HepG2 (cell line): ENCODE data around the gene DTHD1. TPM values are rescaled to one million over a fixed set of nuclear protein-coding genes. Genes with fewer than 3 reads are reported as not detected.

Source experiments
- ATAC-seq: fragments of 200-7000 bp; cut with Tn5 transposase; 3 replicates; pipeline ENCODE4 v1.9.1; 2020; ENCODE audit warnings: mild to moderate bottlenecking, moderate library complexity
- BruUV-seq: library from RNA; stranded (reverse); fragments of 400-500 nt; replicated peaks from 2 replicates; lab custom pipeline; 2021; lab: Mats Ljungman, UMichigan
- CTCF ChIA-PET: fragments of 300-600 bp; formaldehyde crosslinking; extraction: SDS; loops from one replicate; lab custom pipeline; 2021; ENCODE audit warnings: low total read pairs, inconsistent platforms, low intra/inter-chr PET ratio; lab: Yijun Ruan, JAX
- POLR2A ChIA-PET: fragments of 350-600 bp; sonication (Branson Sonifier 250); formaldehyde crosslinking; loops from one replicate; lab custom pipeline; 2020; ENCODE audit warnings: antibody characterized with exemption, inconsistent platforms; lab: Yijun Ruan, JAX
- DNase-seq: peaks from one replicate; pipeline ENCODE4 v3.0.0-alpha.2; 2015; ENCODE audit warnings: low spot score
- FAIRE-seq: peaks from 3 replicates; lab custom pipeline; 2011; peaks lifted over from hg19 to GRCh38; lab: Jason Lieb, UNC
- H2AFZ ChIP-seq: one replicate; pipeline ENCODE4 v1.6.1; 2011; ENCODE audit warnings: low read length, inconsistent platforms
- H3K27ac ChIP-seq: fragments of 300-600 bp; 3 replicates; pipeline ENCODE4 v1.8.0; 2011; ENCODE audit warnings: mixed run types, mild to moderate bottlenecking, mixed read lengths, low read length, inconsistent platforms; ENCODE audit not compliant: insufficient read depth; ENCODE audit errors: extremely low read length
- H3K27me3 ChIP-seq, 2 experiments: fragments of 200-600 bp in 1 of 2; 2 replicates in 1 of 2; 3 replicates in 1 of 2; pipeline versions ENCODE4 v1.6.0 to v1.8.0; 2011; ENCODE audit warnings: low read length in 2 of 2, mild to moderate bottlenecking in 2 of 2, moderate library complexity in 2 of 2, inconsistent platforms in 1 of 2; ENCODE audit not compliant: insufficient read depth in 2 of 2, control insufficient read depth in 1 of 2
- H3K36me3 ChIP-seq, 2 experiments: fragments of 200-600 bp in 1 of 2; replicated peaks in 1 of 2; 2 replicates in 1 of 2; 3 replicates in 1 of 2; pipeline versions ENCODE4 v1.5.1 to v1.8.0; 2011; ENCODE audit warnings: low read length in 2 of 2, inconsistent platforms in 1 of 2; ENCODE audit not compliant: insufficient read depth in 2 of 2, control insufficient read depth in 1 of 2
- H3K4me1 ChIP-seq: 2 replicates; pipeline ENCODE4 v1.5.1; 2012; ENCODE audit warnings: low read length, inconsistent platforms; ENCODE audit not compliant: insufficient read depth
- H3K4me2 ChIP-seq: 2 replicates; pipeline ENCODE4 v1.6.0; 2011; ENCODE audit warnings: low read depth, low read length, inconsistent platforms
- H3K4me3 ChIP-seq, 3 experiments: fragments of 200-600 bp in 1 of 3; sonication (generic), shearing (Covaris generic) in 1 of 3; replicated peaks in 1 of 3; 2 replicates each; pipeline ENCODE4 v1.5.1; 2011 to 2016; ENCODE audit warnings: low read length in 3 of 3, inconsistent platforms in 2 of 3, low read depth in 2 of 3, mild to moderate bottlenecking in 2 of 3, control low read depth in 1 of 3, mixed read lengths in 1 of 3; ENCODE audit not compliant: insufficient read depth in 1 of 3
- H3K79me2 ChIP-seq: one replicate; pipeline ENCODE4 v1.6.1; 2011; ENCODE audit warnings: low read length, inconsistent platforms; ENCODE audit not compliant: insufficient read depth
- H3K9ac ChIP-seq: 2 replicates; pipeline ENCODE4 v1.6.0; 2011; ENCODE audit warnings: mild to moderate bottlenecking, low read depth, low read length, inconsistent platforms; ENCODE audit not compliant: insufficient read depth
- H3K9me3 ChIP-seq: 2 replicates; pipeline ENCODE4 v1.5.1; 2012; ENCODE audit warnings: mild to moderate bottlenecking, low read length
- H4K20me1 ChIP-seq: 2 replicates; pipeline ENCODE4 v1.6.0; 2011; ENCODE audit warnings: inconsistent platforms, mild to moderate bottlenecking, low read length, moderate library complexity; ENCODE audit not compliant: insufficient read depth
- CENPT ChIP-seq: sonication (generic); formaldehyde crosslinking; IDR thresholded peaks from 2 replicates; pipeline ENCODE4 v1.8.0; 2022; ENCODE audit warnings: low read depth, mild to moderate bottlenecking, moderate library complexity, missing genetic modification reagents
- FOXA1 ChIP-seq, 2 experiments: fragments of 450-650 bp in 1 of 2; sonication (generic) in 1 of 2; formaldehyde crosslinking in 1 of 2; IDR thresholded peaks; 2 replicates each; pipeline versions ENCODE4 v1.4.0 to v1.6.1; 2016 to 2020; ENCODE audit warnings: missing genetic modification reagents in 1 of 2
- JDP2 ChIP-seq: sonication (generic); formaldehyde crosslinking; IDR thresholded peaks from 2 replicates; pipeline ENCODE4 v1.8.1; 2022; ENCODE audit warnings: missing genetic modification reagents, borderline replicate concordance
- KLF12 ChIP-seq: sonication (generic); formaldehyde crosslinking; IDR thresholded peaks from 2 replicates; pipeline ENCODE4 v1.4.0; 2020; ENCODE audit warnings: missing genetic modification reagents, borderline replicate concordance
- LCORL ChIP-seq, 2 experiments: fragments of 450-650 bp in 1 of 2; sonication (generic) in 1 of 2; formaldehyde crosslinking in 1 of 2; IDR thresholded peaks; 2 replicates each; pipeline versions ENCODE4 v1.5.0 to v1.6.1; 2017 to 2020; ENCODE audit warnings: antibody characterized with exemption in 1 of 2, missing genetic modification reagents in 1 of 2
- PCBP2 ChIP-seq: fragments of 200-400 bp; formaldehyde crosslinking; optimal IDR thresholded peaks from 2 replicates; pipeline ENCODE3; 2018; ENCODE audit warnings: low read length, low read depth; ENCODE audit not compliant: poor library complexity, severe bottlenecking
- SIX4 ChIP-seq: sonication (generic); formaldehyde crosslinking; IDR thresholded peaks from 2 replicates; pipeline ENCODE4 v1.4.0; 2020; ENCODE audit warnings: missing genetic modification reagents
- ZNF30 ChIP-seq: sonication (generic); formaldehyde crosslinking; IDR thresholded peaks from 2 replicates; pipeline ENCODE4 v1.5.0; 2020; ENCODE audit warnings: mild to moderate bottlenecking, missing genetic modification reagents
- ZNF629 ChIP-seq: sonication (generic); formaldehyde crosslinking; conservative IDR thresholded peaks from 2 replicates; pipeline ENCODE4 v1.5.0; 2020; ENCODE audit warnings: missing genetic modification reagents
- ZNF687 ChIP-seq: sonication (generic); formaldehyde crosslinking; IDR thresholded peaks from 2 replicates; pipeline ENCODE4 v1.5.1; 2020; ENCODE audit warnings: mild to moderate bottlenecking, missing genetic modification reagents, moderate library complexity
- WGBS: methylation state at CpG from one replicate; pipeline ENCODE4 v1.1.6; 2017; ENCODE audit warnings: low lambda C conversion rate; 5-methylcytosine and 5-hydroxymethylcytosine counted together
- in situ Hi-C: cut with HindIII; loops from 2 replicates; pipeline ENCODE4 v1.10.0; 2017; ENCODE audit warnings: low pct_unique_long_range_greater_than_20kb; ENCODE audit not compliant: extremely low pct_ligation_motif_present
- intact Hi-C: fragments of 100-400 bp; cut with micrococcal nuclease; formaldehyde crosslinking; loops from one replicate; pipeline ENCODE4 v1.10.0; 2022; ENCODE audit not compliant: unreplicated experiment
- polyA plus RNA-seq, 8 experiments: library from polyadenylated mRNA; depleted of rRNA in 3 of 8; stranded (reverse) in 7 of 8; unstranded in 1 of 8; fragments of >200 nt; fragmentation: Illumina TruSeq in 4 of 8; extraction: Trizol in 4 of 8; gene quantifications; 2 replicates each; pipeline versions ENCODE4 v1.2.1 to v1.2.3, GENCODE V29; 2011 to 2016; ENCODE audit warnings: low read depth in 4 of 8, missing spikeins in 1 of 8, mixed read lengths in 1 of 8; ENCODE audit not compliant: insufficient read depth in 1 of 8
- total RNA-seq, 5 experiments: library from RNA; depleted of rRNA; stranded (reverse); fragments of >200 nt; fragmentation: Illumina TruSeq; extraction: Trizol; gene quantifications; 2 replicates each; pipeline ENCODE4 v1.2.3, GENCODE V29; 2016; ENCODE audit warnings: low read depth in 1 of 5
- TF ChIP-seq, protein P1 (sequence below): fragments of 450-650 bp; IDR thresholded peaks from 2 replicates; pipeline ENCODE4 v1.6.1; 2017

Gene DTHD1
- total and polyA plus RNA-seq, 2 of the 13 experiments (the other 11 are each of a cell fraction or from before 2014, with no cell fraction given), result not detected

GRCh38 chr4:36244257-36245082 lies 36.9 kb upstream of the DTHD1 start, which contains the start of gene ARAP2 (continued):
- TF ChIP-seq ZNF687 (CRISPR knock-in tag) (peak; percentile 32; the same call in 1 of the 2 replicates), ZNF629 (CRISPR knock-in tag) (no peak), ZNF30 (CRISPR knock-in tag) (no peak)

GRCh38 chr4:36249610-36250009 lies 31.8 kb upstream of the DTHD1 start:
- no peaks in the 10 kb centered on the region for H3K9me3 ChIP-seq
- H3K9ac ChIP-seq, result no peak overlapping the region
- ChIA-PET CTCF (no interaction called here), POLR2A (no interaction called here)
- intact Hi-C loops, result no loop called here
- H3K4me1 ChIP-seq, result 0 out of 2 replicates have a peak, but pooled peaks cover 5% of the 10 kb centered on the region
- H4K20me1 ChIP-seq, result no peaks in the 10 kb centered on the region
- DNase-seq (no peak), FAIRE-seq (no peak), ATAC-seq (no peak)
- 16% methylated on average over 1 of the region's 1 CpG for WGBS
- H3K36me3 ChIP-seq, result no peaks in the 10 kb centered on the region
- H3K4me3 ChIP-seq, result no peak overlapping the region
- no peaks in the 10 kb centered on the region for H3K79me2 ChIP-seq
- no peak overlapping the region for H3K4me2 ChIP-seq
- no peaks in the 10 kb centered on the region for H3K27me3 ChIP-seq
- H3K27ac ChIP-seq, result no peak overlapping the region
- BruUV-seq, result no TSS peak
- in situ Hi-C loops, result no loop called here
- H2AFZ ChIP-seq, result no peak overlapping the region
- no peak for TF ChIP-seq JDP2 (CRISPR knock-in tag)
- no peak for TF ChIP-seq FOXA1 (IDR thresholded peaks at IDR 0.05)
- TF ChIP-seq FOXA1 (CRISPR knock-in tag; IDR thresholded peaks at IDR 0.05), result no peak
- TF ChIP-seq PCBP2, result no peak
- TF ChIP-seq, protein P1, sequence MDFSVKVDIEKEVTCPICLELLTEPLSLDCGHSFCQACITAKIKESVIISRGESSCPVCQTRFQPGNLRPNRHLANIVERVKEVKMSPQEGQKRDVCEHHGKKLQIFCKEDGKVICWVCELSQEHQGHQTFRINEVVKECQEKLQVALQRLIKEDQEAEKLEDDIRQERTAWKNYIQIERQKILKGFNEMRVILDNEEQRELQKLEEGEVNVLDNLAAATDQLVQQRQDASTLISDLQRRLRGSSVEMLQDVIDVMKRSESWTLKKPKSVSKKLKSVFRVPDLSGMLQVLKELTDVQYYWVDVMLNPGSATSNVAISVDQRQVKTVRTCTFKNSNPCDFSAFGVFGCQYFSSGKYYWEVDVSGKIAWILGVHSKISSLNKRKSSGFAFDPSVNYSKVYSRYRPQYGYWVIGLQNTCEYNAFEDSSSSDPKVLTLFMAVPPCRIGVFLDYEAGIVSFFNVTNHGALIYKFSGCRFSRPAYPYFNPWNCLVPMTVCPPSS, result no peak
- no peak for TF ChIP-seq LCORL (IDR thresholded peaks at IDR 0.05)
- TF ChIP-seq LCORL (CRISPR knock-in tag; IDR thresholded peaks at IDR 0.05), result no peak
- TF ChIP-seq SIX4 (CRISPR knock-in tag), result no peak
- TF ChIP-seq ZNF687 (CRISPR knock-in tag), result no peak
- TF ChIP-seq CENPT, result no peak
- no peak for TF ChIP-seq KLF12 (CRISPR knock-in tag)
